IMR-90 (cell line): ENCODE data around the gene AHNAK.

Experiments used
- BHLHE40 ChIP-seq: fragments of 150-350 bp; IDR thresholded peaks from 2 replicates; pipeline ENCODE4 v1.6.1; 2016; ENCODE audit warnings: mild to moderate bottlenecking, low read depth, low read length
- CEBPB ChIP-seq: IDR thresholded peaks from 2 replicates; pipeline ENCODE4 v1.6.1; 2012; ENCODE audit warnings: low read depth, low read length, improper control_type of control experiment
- CHD1 ChIP-seq: IDR thresholded peaks from 2 replicates; pipeline ENCODE4 v1.6.1; 2012; ENCODE audit warnings: low read depth, low read length, improper control_type of control experiment
- CTCF ChIP-seq: conservative IDR thresholded peaks from 2 replicates; pipeline ENCODE4 v1.5.1; 2012; ENCODE audit warnings: mild to moderate bottlenecking, low read depth, low read length, improper control_type of control experiment
- ELK1 ChIP-seq: fragments of 150-350 bp; IDR thresholded peaks from 2 replicates; pipeline ENCODE4 v1.6.1; 2016; ENCODE audit warnings: low read depth, mild to moderate bottlenecking, low read length, moderate library complexity, borderline replicate concordance
- FOS ChIP-seq: fragments of 150-350 bp; IDR thresholded peaks from 2 replicates; pipeline ENCODE4 v1.6.1; 2016; ENCODE audit warnings: low read depth, low read length
- MAFK ChIP-seq: IDR thresholded peaks from 2 replicates; pipeline ENCODE4 v1.6.1; 2012; ENCODE audit warnings: low read depth, low read length, improper control_type of control experiment
- MXI1 ChIP-seq: IDR thresholded peaks from 2 replicates; pipeline ENCODE4 v1.6.1; 2012; ENCODE audit warnings: low read depth, mild to moderate bottlenecking, low read length, moderate library complexity, borderline replicate concordance
- POLR2A ChIP-seq: IDR thresholded peaks from 2 replicates; pipeline ENCODE4 v1.6.1; 2012; ENCODE audit warnings: mild to moderate bottlenecking, low read depth, low read length
- RAD21 ChIP-seq: IDR thresholded peaks from 2 replicates; pipeline ENCODE4 v1.6.1; 2012; ENCODE audit warnings: low read length, improper control_type of control experiment
- RCOR1 ChIP-seq: IDR thresholded peaks from 2 replicates; pipeline ENCODE4 v1.6.1; 2012; ENCODE audit warnings: mild to moderate bottlenecking, low read length, improper control_type of control experiment; ENCODE audit not compliant: insufficient replicate concordance
- RFX5 ChIP-seq: IDR thresholded peaks from 2 replicates; pipeline ENCODE4 v1.8.0; 2012; ENCODE audit warnings: low read depth, mild to moderate bottlenecking, low read length, moderate library complexity
- SMC3 ChIP-seq: fragments of 150-350 bp; IDR thresholded peaks from 2 replicates; pipeline ENCODE4 v1.6.1; 2016; ENCODE audit warnings: low read depth, mild to moderate bottlenecking, antibody characterized with exemption, low read length, moderate library complexity
- USF2 ChIP-seq: fragments of 150-350 bp; IDR thresholded peaks from 2 replicates; pipeline ENCODE4 v1.6.1; 2017; ENCODE audit warnings: mild to moderate bottlenecking, antibody characterized with exemption, low read length, low read depth

GRCh38 chr11:62591448-62592145 is 45.0 kb upstream of the AHNAK start, which contains the start of gene TUT1:
- no peak for TF ChIP-seq CTCF
- TF ChIP-seq RFX5, result 0 out of 2 replicates have a peak, but pooled peaks have one; percentile 59
- TF ChIP-seq POLR2A, result peak; percentile 94
- no peak for TF ChIP-seq ELK1
- no peak for TF ChIP-seq FOS
- 0 out of 2 replicates have a peak, but pooled peaks have one; percentile 4 for TF ChIP-seq RAD21
- TF ChIP-seq MXI1, result peak; percentile 73
- TF ChIP-seq BHLHE40, result peak; percentile 25; the same call in 1 of the 2 replicates
- 0 out of 2 replicates have a peak, but pooled peaks have one; percentile 67 for TF ChIP-seq CHD1
- TF ChIP-seq USF2, result no peak
- no peak for TF ChIP-seq MAFK
- TF ChIP-seq SMC3, result no peak
- TF ChIP-seq CEBPB, result peak; percentile 19; the same call in 1 of the 2 replicates
- TF ChIP-seq RCOR1, result peak; percentile 30
